ENCODE data around the gene HEATR1.
"Not testable (repeated sequence)": the region's sequence is repeated elsewhere in the genome, so short reads cannot be mapped to it uniquely, and the experiment has no call there.

Gene HEATR1
- total RNA-seq: 26.4 to 82.4 (median 65.2) reads per million in 18 experiments

GRCh38 chr1:236603991-236604904 is at the start of gene HEATR1:
TSS of gene HEATR1 (minus strand) at chr1:236604516. CDS start at chr1:236604095, 421 bp downstream.
- peak; percentile 90 to 94 for DNase-seq

- no peak for DNase-seq
Observed at GRCh38 chr1:236645016-236645680, 40.8 kb upstream of the HEATR1 start.

GRCh38 chr1:236642763-236643162 is 38.4 kb upstream of the HEATR1 start:
- no peak for DNase-seq

- DNase-seq: no peak
Observed at GRCh38 chr1:236639686-236640085, 35.4 kb upstream of the HEATR1 start.

GRCh38 chr1:236638945-236639344 is 34.6 kb upstream of the HEATR1 start:
- DNase-seq: no peak

- DNase-seq: no peak
Observed at GRCh38 chr1:236636017-236636416, 31.7 kb upstream of the HEATR1 start.

- no peak for DNase-seq
Observed at GRCh38 chr1:236627727-236628408, 23.6 kb upstream of the HEATR1 start.

- no peak for DNase-seq
Observed at GRCh38 chr1:236623371-236624166, 19.3 kb upstream of the HEATR1 start.

GRCh38 chr1:236622407-236622806 is 18.1 kb upstream of the HEATR1 start:
- no peak for DNase-seq

- no peak for DNase-seq
Observed at GRCh38 chr1:236619398-236619797, 15.1 kb upstream of the HEATR1 start.

- DNase-seq: no peak
Observed at GRCh38 chr1:236618507-236618906, 14.2 kb upstream of the HEATR1 start.

GRCh38 chr1:236615399-236616148 is 11.3 kb upstream of the HEATR1 start:
- no peak for DNase-seq

- no peak for DNase-seq
Observed at GRCh38 chr1:236612349-236612748, 8.0 kb upstream of the HEATR1 start.

- peak; percentile 41 to 70 for DNase-seq
Observed at GRCh38 chr1:236608930-236609726, 4.8 kb upstream of the HEATR1 start.

GRCh38 chr1:236607597-236607996 is 3.3 kb upstream of the HEATR1 start:
- not testable (repeated sequence) for DNase-seq

- no peak for DNase-seq
Observed at GRCh38 chr1:236604905-236605806, 840 bp upstream of the HEATR1 start.

- DNase-seq: no peak
Observed at GRCh38 chr1:236602171-236602570, 2.1 kb downstream of the HEATR1 start.

GRCh38 chr1:236590553-236591150 is 13.7 kb downstream of the HEATR1 start:
- no peak for DNase-seq

GRCh38 chr1:236589531-236589930 is 14.8 kb downstream of the HEATR1 start:
- DNase-seq: no peak
